GM12872 (cell line): ENCODE measurements around the gene C14orf93.

ENCODE experiments used
- TF ChIP-seq, protein P1 (sequence below): IDR thresholded peaks from 3 replicates; pipeline ENCODE4 v1.5.1; 2011; ENCODE audit warnings: low read depth, mild to moderate bottlenecking, low read length, moderate library complexity; ENCODE audit not compliant: insufficient read depth

Gene C14orf93

DNA sequence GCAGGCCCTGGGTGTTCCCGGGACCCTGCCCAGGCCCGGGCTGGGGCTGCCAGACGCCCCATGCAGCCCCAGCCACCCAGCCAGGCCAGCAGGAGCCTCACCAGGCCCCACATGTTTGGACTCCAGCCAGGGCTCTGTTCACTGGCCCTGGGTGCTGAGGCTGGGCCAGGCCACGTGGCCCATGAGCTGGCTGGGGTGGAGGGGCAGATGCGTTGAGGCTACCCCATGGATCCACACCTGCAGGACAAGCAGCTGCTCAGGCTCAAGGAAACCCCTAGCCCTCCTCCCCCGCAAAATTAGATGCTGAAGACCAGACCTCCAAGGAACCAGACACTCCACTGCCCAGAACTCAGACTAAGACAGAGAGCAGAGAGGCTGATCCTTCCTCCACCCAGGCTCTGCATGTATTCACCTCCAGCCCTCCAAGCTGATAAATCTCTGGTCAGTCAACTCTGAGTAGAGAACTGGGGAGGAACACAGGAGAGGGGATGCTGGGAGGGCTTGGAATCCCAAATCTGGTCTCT, 45.7 kb upstream of the C14orf93 start:
- TF ChIP-seq, protein P1, sequence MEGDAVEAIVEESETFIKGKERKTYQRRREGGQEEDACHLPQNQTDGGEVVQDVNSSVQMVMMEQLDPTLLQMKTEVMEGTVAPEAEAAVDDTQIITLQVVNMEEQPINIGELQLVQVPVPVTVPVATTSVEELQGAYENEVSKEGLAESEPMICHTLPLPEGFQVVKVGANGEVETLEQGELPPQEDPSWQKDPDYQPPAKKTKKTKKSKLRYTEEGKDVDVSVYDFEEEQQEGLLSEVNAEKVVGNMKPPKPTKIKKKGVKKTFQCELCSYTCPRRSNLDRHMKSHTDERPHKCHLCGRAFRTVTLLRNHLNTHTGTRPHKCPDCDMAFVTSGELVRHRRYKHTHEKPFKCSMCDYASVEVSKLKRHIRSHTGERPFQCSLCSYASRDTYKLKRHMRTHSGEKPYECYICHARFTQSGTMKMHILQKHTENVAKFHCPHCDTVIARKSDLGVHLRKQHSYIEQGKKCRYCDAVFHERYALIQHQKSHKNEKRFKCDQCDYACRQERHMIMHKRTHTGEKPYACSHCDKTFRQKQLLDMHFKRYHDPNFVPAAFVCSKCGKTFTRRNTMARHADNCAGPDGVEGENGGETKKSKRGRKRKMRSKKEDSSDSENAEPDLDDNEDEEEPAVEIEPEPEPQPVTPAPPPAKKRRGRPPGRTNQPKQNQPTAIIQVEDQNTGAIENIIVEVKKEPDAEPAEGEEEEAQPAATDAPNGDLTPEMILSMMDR: no peak

DNA sequence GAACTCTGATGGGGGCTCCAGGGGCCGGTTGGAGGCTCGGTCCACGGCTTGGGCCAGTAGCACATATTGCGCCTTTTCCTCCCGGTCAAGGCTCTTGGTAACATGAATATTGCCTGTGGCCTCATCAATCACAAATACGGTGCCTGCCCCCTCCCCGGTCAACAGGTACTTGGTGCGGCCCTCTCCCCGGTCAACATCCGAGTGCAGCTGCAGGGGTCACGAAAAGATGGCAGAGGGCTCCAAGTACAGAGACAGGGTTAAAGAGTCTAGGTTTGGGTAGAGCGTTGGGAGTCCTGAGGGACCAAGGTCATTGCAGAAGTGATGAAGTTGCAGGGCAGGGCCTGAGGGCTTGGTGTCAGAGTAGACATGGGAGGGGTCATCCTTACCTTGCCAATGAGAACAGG, 45.2 kb upstream of the C14orf93 start:
- TF ChIP-seq, protein P1: no peak

DNA sequence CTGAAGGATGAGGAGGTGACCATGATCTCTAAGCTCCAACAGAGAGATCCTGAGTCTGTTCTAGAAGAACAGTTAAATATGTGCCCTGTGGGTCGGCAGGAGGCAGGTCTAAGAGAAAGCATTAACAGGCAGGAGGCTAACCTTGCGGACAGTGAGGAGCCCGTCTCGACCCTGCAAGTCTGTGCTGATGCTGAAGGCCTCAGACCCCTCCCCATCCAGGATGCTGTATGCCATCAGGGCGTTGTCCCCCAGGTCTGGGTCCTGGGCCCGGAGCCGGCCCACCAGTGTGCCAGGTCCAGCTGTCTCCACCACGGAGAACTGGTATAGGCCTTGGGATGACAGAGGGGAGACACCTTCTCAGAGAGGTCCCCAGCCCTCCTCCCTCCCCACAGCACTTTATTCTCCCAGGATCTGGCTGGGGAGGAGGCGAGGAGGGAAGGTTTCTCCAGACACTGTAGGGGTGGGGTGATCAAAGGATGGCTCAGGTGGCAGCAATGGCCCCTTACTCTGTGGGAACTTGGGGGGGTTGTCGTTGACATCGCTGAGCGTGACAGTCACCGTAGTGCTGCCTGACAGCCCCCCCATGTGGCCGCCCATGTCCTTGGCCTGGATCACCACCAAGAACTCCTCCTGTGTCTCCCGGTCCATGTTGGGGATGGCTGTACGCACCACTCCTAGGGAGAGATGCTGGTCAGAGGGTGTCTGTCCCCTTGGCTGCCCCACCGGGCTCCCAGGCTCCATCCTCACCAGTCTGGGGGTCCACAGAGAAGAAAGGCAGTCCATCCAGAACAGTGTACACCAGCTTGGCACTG, 44.3 kb upstream of the C14orf93 start:
- TF ChIP-seq, protein P1: peak; percentile 61

DNA sequence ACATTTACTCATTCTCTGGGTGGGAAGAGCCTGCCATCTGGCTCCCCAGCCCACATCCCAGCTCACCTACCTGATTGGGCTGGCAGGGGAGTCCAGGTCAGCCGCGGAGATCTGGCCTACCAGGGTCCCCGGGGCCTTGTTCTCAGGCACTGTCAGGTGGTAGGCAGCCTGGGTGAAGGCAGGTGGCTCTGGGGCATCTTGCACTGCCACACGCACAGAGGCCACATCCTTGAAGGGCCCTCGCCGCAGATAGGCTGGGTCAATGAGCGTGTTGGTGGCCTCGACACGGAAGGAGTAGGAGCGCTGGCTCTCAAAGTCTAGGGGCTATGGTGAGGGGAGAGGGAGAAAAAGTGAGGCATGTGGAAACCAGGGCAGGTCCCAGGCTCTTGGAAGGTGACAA, 43.5 kb upstream of the C14orf93 start:
- TF ChIP-seq, protein P1: no peak

DNA sequence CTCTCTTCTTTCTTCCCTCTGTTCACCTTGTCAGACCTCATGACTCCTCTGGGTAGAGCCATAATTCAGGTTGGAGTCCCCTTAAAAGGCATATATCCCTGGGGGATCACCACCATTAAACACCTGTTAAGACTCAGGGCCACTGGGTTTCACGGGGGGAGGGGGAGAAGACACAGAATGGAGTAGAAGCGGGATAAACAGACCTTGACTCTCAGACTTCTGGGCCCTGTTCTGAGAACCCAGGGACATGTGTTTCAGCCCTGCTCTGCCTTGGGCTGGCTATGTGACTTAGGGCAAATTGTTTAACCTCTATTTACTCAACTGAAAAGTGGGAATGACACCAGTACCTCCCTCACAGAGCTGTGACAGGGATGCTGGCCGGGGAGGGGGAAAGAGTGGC, 42.7 kb upstream of the C14orf93 start:
- TF ChIP-seq, protein P1: no peak

DNA sequence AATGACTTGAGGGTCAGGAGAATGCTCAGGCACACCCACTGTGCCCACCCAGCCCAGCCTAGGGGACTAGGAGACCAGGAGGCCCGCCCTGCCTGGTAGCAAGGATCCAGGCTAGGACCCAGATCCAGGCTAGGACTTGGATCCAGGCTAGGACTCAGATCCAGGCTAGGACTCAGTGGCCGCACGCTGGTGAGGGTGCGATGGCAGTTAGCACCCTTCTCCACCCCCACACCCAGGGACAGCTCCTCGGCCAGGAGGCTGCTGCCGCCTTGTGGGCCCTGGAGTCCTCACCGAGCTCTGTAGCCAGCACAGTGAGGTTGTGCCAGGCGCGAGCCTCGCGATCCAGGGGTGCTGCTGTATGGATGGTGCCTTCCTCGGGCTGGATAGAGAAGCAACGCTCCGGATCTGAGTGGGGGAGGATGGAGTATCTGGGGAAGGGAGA, 42.3 kb upstream of the C14orf93 start:
- TF ChIP-seq, protein P1: no peak

DNA sequence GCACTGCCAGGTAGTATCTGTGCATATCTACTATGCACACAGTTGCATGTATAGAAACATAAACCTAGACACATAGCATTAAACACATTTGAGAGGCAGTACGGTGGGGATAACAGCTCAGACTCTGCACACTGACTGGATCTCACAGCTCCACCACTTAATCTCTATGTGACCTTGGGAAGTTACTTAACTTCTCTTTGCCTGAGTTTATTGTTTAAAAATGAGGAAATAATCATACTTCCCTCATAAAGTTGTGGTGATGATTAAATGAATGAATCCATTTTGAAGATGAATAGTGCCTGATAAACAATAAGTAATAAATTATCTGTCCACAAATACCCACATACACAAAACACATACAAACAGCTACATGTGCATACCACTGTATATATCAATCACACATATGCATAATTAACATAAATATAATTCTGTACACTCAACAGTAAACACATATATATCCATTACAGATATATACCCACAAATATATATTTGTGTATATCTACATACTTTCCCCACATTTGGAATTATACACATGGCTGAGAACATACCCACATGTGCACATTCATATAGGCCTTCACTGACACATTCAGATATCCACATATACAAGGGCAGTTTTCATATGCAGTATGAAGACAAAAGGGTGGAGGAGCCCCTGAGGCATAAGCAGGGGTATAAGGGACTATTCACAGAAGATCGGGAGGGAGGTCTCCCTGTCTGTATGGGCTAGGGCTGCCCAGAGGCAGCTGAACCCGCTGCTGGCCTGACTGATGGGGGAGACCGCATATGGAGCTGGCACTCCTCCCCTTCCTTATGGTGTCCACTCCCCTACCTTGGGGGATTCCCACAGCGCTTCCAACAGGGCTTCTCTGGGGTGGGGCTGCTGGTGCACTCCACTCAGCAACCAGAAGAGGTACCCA, 41.5 kb upstream of the C14orf93 start:
- TF ChIP-seq, protein P1: no peak
